ENCODE measurements around the gene ARHGAP44.

DNA sequence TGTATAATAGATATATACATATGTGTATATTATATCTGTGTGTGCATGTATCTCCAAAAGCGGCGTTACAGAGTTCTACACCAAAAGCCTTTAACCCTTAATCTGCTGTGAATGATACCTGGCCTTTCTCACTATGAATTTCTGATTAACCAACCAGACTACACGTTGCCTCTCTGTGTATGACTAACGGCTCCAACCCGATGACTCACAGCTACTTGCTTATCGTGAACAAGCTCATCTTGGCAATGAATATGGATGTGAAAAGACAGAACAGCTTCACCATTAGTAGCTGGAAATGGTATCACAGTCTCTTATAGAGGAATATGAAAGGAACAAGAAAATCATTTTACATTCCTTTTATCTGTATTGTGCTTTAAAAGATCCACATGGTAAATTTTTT lies 23.8 kb upstream of the ARHGAP44 start:
- TF ChIP-seq, protein P1, sequence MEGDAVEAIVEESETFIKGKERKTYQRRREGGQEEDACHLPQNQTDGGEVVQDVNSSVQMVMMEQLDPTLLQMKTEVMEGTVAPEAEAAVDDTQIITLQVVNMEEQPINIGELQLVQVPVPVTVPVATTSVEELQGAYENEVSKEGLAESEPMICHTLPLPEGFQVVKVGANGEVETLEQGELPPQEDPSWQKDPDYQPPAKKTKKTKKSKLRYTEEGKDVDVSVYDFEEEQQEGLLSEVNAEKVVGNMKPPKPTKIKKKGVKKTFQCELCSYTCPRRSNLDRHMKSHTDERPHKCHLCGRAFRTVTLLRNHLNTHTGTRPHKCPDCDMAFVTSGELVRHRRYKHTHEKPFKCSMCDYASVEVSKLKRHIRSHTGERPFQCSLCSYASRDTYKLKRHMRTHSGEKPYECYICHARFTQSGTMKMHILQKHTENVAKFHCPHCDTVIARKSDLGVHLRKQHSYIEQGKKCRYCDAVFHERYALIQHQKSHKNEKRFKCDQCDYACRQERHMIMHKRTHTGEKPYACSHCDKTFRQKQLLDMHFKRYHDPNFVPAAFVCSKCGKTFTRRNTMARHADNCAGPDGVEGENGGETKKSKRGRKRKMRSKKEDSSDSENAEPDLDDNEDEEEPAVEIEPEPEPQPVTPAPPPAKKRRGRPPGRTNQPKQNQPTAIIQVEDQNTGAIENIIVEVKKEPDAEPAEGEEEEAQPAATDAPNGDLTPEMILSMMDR (IDR thresholded peaks at IDR 0.05; ENCODE audit: poor library complexity), result no peak
- no peak for TF ChIP-seq EZH2 (IDR thresholded peaks at IDR 0.05; ENCODE audit: borderline replicate concordance)
